ENCODE data around the gene SPNS2.

DNA sequence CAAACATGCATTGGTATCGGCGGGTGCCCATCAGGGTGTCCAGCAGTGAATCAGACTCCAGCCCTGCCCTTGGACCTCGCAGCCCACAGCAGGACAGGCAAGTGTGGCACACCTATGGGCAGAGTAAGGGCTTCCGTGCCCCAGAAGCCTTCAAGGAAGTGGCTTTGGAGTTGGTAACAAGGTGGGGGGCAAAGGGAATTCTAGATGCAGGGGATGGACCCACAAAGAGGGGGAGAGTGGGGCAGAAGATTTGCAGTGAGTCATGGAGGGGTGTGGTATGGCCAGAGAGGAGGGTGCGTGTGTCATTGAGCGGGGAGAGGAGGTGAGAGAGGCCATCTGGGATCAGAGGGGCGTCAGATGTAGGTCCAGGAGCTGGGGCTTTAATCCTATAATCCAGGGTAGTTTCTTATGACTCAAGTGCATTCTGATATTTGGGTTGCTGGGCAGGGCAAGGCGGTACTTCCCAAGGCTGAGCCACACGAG is 8.5 kb upstream of the SPNS2 start:
- TF ChIP-seq, protein P1, sequence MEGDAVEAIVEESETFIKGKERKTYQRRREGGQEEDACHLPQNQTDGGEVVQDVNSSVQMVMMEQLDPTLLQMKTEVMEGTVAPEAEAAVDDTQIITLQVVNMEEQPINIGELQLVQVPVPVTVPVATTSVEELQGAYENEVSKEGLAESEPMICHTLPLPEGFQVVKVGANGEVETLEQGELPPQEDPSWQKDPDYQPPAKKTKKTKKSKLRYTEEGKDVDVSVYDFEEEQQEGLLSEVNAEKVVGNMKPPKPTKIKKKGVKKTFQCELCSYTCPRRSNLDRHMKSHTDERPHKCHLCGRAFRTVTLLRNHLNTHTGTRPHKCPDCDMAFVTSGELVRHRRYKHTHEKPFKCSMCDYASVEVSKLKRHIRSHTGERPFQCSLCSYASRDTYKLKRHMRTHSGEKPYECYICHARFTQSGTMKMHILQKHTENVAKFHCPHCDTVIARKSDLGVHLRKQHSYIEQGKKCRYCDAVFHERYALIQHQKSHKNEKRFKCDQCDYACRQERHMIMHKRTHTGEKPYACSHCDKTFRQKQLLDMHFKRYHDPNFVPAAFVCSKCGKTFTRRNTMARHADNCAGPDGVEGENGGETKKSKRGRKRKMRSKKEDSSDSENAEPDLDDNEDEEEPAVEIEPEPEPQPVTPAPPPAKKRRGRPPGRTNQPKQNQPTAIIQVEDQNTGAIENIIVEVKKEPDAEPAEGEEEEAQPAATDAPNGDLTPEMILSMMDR (IDR thresholded peaks at IDR 0.05) = no peak
- TF ChIP-seq EZH2 (IDR thresholded peaks at IDR 0.05) = no peak

Data from neural progenitor cell (in vitro differentiated cells).